ENCODE data around the gene RPAIN. TPM values are rescaled to one million over a fixed set of nuclear protein-coding genes. Genes with fewer than 3 reads are reported as not detected.
A peak's percentile ranks its signal among the peaks of the same experiment; 100 is the strongest.

RPAIN gene
- total and polyA plus RNA-seq, 2 of the 13 experiments (the other 11 are each of a cell fraction or from before 2014, with no cell fraction given), result 42.1 to 58.5 TPM

DNA sequence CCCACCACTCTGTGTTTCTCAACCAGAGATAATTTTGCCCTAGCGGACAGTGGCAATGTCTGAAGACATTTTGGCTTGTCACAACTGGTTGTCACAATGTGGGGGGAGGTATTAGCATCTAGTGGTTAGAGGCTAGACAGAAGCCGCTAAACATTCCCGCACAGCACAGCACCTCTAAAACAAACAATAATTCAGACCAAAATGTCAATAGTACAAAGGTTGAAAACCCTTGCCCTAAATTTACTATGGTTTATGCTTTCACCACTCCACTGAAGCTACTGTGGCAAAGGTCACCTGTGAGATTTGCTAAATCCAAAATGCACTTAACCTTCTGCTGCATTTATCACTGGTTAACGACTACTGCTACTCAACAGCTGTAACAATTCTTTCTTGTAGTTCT lies 14.6 kb upstream of the RPAIN start (continued):
- TF ChIP-seq, protein P1, sequence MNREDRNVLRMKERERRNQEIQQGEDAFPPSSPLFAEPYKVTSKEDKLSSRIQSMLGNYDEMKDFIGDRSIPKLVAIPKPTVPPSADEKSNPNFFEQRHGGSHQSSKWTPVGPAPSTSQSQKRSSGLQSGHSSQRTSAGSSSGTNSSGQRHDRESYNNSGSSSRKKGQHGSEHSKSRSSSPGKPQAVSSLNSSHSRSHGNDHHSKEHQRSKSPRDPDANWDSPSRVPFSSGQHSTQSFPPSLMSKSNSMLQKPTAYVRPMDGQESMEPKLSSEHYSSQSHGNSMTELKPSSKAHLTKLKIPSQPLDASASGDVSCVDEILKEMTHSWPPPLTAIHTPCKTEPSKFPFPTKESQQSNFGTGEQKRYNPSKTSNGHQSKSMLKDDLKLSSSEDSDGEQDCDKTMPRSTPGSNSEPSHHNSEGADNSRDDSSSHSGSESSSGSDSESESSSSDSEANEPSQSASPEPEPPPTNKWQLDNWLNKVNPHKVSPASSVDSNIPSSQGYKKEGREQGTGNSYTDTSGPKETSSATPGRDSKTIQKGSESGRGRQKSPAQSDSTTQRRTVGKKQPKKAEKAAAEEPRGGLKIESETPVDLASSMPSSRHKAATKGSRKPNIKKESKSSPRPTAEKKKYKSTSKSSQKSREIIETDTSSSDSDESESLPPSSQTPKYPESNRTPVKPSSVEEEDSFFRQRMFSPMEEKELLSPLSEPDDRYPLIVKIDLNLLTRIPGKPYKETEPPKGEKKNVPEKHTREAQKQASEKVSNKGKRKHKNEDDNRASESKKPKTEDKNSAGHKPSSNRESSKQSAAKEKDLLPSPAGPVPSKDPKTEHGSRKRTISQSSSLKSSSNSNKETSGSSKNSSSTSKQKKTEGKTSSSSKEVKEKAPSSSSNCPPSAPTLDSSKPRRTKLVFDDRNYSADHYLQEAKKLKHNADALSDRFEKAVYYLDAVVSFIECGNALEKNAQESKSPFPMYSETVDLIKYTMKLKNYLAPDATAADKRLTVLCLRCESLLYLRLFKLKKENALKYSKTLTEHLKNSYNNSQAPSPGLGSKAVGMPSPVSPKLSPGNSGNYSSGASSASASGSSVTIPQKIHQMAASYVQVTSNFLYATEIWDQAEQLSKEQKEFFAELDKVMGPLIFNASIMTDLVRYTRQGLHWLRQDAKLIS (CRISPR knock-in tag; IDR thresholded peaks at IDR 0.05), result no peak
- TF ChIP-seq, protein P2, sequence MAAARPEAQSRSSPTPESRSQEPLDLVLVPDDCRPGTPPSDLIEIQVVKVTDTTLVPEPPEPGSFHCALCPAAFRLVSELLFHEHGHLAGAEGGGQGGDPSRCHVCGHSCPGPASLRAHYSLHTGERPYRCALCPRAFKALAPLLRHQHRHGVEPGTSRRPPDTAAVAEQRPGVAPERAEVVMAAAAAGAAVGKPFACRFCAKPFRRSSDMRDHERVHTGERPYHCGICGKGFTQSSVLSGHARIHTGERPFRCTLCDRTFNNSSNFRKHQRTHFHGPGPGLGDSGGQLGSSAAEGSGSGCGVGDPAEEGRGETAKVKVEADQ (CRISPR knock-in tag; IDR thresholded peaks at IDR 0.05; ENCODE audit: borderline replicate concordance), result 0 out of 2 replicates have a peak, but pooled peaks have one; percentile 41
- TF ChIP-seq EP300 (IDR thresholded peaks at IDR 0.05; ENCODE audit: low read depth in 2 of 2, low read length in 2 of 2) (peak in 1 of 2 experiments; percentile 78; a peak in 2 of 4 replicates), EP300 (CRISPR knock-in tag; IDR thresholded peaks at IDR 0.05; ENCODE audit: borderline replicate concordance) (peak; percentile 46; the same call in 1 of the 2 replicates), ZNF331 (CRISPR knock-in tag; IDR thresholded peaks at IDR 0.05) (peak; percentile 66), SOX5 (CRISPR knock-in tag; IDR thresholded peaks at IDR 0.05; ENCODE audit: borderline replicate concordance) (peak; percentile 80; the same call in 1 of the 2 replicates), HOXA3 (CRISPR knock-in tag; IDR thresholded peaks at IDR 0.05) (peak; percentile 40; the same call in 1 of the 2 replicates), MXI1 (IDR thresholded peaks at IDR 0.05; ENCODE audit: borderline replicate concordance, low read depth, low read length) (peak; percentile 42; the same call in 1 of the 3 replicates), MBD4 (IDR thresholded peaks at IDR 0.05; ENCODE audit: borderline replicate concordance, low read length) (no peak), SOX6 (IDR thresholded peaks at IDR 0.05) (no peak), SOX6 (CRISPR knock-in tag; IDR thresholded peaks at IDR 0.05) (peak; percentile 81), GFI1 (CRISPR knock-in tag; IDR thresholded peaks at IDR 0.05; ENCODE audit: borderline replicate concordance) (peak; percentile 79), HNRNPH1 (optimal IDR thresholded peaks at IDR 0.05; ENCODE audit: low read depth, low read length) (no peak), CEBPG (CRISPR knock-in tag; IDR thresholded peaks at IDR 0.05) (peak; percentile 53)
- TF ChIP-seq, protein P3, sequence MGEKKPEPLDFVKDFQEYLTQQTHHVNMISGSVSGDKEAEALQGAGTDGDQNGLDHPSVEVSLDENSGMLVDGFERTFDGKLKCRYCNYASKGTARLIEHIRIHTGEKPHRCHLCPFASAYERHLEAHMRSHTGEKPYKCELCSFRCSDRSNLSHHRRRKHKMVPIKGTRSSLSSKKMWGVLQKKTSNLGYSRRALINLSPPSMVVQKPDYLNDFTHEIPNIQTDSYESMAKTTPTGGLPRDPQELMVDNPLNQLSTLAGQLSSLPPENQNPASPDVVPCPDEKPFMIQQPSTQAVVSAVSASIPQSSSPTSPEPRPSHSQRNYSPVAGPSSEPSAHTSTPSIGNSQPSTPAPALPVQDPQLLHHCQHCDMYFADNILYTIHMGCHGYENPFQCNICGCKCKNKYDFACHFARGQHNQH (CRISPR knock-in tag; IDR thresholded peaks at IDR 0.05), result 0 out of 2 replicates have a peak, but pooled peaks have one; percentile 27
- TF ChIP-seq, protein P4, sequence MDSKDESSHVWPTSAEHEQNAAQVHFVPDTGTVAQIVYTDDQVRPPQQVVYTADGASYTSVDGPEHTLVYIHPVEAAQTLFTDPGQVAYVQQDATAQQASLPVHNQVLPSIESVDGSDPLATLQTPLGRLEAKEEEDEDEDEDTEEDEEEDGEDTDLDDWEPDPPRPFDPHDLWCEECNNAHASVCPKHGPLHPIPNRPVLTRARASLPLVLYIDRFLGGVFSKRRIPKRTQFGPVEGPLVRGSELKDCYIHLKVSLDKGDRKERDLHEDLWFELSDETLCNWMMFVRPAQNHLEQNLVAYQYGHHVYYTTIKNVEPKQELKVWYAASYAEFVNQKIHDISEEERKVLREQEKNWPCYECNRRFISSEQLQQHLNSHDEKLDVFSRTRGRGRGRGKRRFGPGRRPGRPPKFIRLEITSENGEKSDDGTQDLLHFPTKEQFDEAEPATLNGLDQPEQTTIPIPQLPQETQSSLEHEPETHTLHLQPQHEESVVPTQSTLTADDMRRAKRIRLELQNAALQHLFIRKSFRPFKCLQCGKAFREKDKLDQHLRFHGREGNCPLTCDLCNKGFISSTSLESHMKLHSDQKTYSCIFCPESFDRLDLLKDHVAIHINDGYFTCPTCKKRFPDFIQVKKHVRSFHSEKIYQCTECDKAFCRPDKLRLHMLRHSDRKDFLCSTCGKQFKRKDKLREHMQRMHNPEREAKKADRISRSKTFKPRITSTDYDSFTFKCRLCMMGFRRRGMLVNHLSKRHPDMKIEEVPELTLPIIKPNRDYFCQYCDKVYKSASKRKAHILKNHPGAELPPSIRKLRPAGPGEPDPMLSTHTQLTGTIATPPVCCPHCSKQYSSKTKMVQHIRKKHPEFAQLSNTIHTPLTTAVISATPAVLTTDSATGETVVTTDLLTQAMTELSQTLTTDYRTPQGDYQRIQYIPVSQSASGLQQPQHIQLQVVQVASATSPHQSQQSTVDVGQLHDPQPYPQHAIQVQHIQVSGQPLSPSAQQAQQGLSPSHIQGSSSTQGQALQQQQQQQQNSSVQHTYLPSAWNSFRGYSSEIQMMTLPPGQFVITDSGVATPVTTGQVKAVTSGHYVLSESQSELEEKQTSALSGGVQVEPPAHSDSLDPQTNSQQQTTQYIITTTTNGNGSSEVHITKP (CRISPR knock-in tag; IDR thresholded peaks at IDR 0.05; ENCODE audit: low read depth), result peak; percentile 65; the same call in 1 of the 2 replicates
- TF ChIP-seq, protein P5, sequence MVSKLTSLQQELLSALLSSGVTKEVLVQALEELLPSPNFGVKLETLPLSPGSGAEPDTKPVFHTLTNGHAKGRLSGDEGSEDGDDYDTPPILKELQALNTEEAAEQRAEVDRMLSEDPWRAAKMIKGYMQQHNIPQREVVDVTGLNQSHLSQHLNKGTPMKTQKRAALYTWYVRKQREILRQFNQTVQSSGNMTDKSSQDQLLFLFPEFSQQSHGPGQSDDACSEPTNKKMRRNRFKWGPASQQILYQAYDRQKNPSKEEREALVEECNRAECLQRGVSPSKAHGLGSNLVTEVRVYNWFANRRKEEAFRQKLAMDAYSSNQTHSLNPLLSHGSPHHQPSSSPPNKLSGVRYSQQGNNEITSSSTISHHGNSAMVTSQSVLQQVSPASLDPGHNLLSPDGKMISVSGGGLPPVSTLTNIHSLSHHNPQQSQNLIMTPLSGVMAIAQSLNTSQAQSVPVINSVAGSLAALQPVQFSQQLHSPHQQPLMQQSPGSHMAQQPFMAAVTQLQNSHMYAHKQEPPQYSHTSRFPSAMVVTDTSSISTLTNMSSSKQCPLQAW (CRISPR knock-in tag; IDR thresholded peaks at IDR 0.05), result no peak
- TF ChIP-seq, protein P6, sequence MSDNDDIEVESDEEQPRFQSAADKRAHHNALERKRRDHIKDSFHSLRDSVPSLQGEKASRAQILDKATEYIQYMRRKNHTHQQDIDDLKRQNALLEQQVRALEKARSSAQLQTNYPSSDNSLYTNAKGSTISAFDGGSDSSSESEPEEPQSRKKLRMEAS (IDR thresholded peaks at IDR 0.05), result peak; percentile 42; the same call in 1 of the 2 replicates
